ENCODE measurements around the gene NUDCD2. TPM values are rescaled to one million over a fixed set of nuclear protein-coding genes. Genes with fewer than 3 reads are reported as not detected.
"Not testable (repeated sequence)": the region's sequence is repeated elsewhere in the genome, so short reads cannot be mapped to it uniquely, and the experiment has no call there.

NUDCD2 gene
- total RNA-seq, 1 donor from 2014 or later: 5.7 TPM

- Histone ChIP-seq H3K27ac (ENCODE audit: low read depth, low read length) (no peak overlapping the region), H3K9me3 (ENCODE audit: control insufficient read depth in 3 of 3, low read length in 3 of 3) (no peaks in the 10 kb centered on the region), H3K27me3 (ENCODE audit: control insufficient read depth in 3 of 3, insufficient read depth in 3 of 3, low read length in 3 of 3) (peaks cover 0 to 3% (median 0%) of the 10 kb centered on the region in 3 donors), H3K36me3 (ENCODE audit: control insufficient read depth in 3 of 3, insufficient read depth in 3 of 3, low read length in 3 of 3) (no peaks in the 10 kb centered on the region), H3K9ac (ENCODE audit: low read depth in 1 of 3, low read length in 3 of 3) (no peak overlapping the region), H3K4me3 (ENCODE audit: low read length in 3 of 3) (peak overlapping the region in 2 of 3 donors; percentile 6 to 10), H3K4me1 (ENCODE audit: control insufficient read depth in 3 of 3, insufficient read depth in 3 of 3, low read length in 3 of 3) (no peaks in the 10 kb centered on the region)
These were observed 51.5 kb downstream of the NUDCD2 start for GRCh38 chr5:163408311-163408923.

GRCh38 chr5:163407034-163407655 lies 52.8 kb downstream of the NUDCD2 start:
- no peak overlapping the region for H3K9ac ChIP-seq (ENCODE audit: low read depth in 1 of 3, low read length in 3 of 3)
- no peak overlapping the region for H3K27ac ChIP-seq (ENCODE audit: low read depth, low read length)
- no peak overlapping the region for H3K4me3 ChIP-seq (ENCODE audit: low read length in 3 of 3)
- H3K9me3 ChIP-seq (ENCODE audit: control insufficient read depth in 3 of 3, low read length in 3 of 3): no peaks in the 10 kb centered on the region
- no peaks in the 10 kb centered on the region for H3K27me3 ChIP-seq (ENCODE audit: control insufficient read depth in 3 of 3, insufficient read depth in 3 of 3, low read length in 3 of 3)
- H3K36me3 ChIP-seq (ENCODE audit: control insufficient read depth in 3 of 3, insufficient read depth in 3 of 3, low read length in 3 of 3): no peaks in the 10 kb centered on the region
- H3K4me1 ChIP-seq (ENCODE audit: control insufficient read depth in 3 of 3, insufficient read depth in 3 of 3, low read length in 3 of 3): no peaks in the 10 kb centered on the region

GRCh38 chr5:163404364-163405173 lies 55.3 kb downstream of the NUDCD2 start:
- Histone ChIP-seq H3K4me1 (ENCODE audit: control insufficient read depth in 3 of 3, insufficient read depth in 3 of 3, low read length in 3 of 3) (no peaks in the 10 kb centered on the region), H3K27me3 (ENCODE audit: control insufficient read depth in 3 of 3, insufficient read depth in 3 of 3, low read length in 3 of 3) (no peaks in the 10 kb centered on the region), H3K4me3 (ENCODE audit: low read length in 3 of 3) (no peak overlapping the region), H3K36me3 (ENCODE audit: control insufficient read depth in 3 of 3, insufficient read depth in 3 of 3, low read length in 3 of 3) (no peaks in the 10 kb centered on the region), H3K27ac (ENCODE audit: low read depth, low read length) (no peak overlapping the region), H3K9me3 (ENCODE audit: control insufficient read depth in 3 of 3, low read length in 3 of 3) (no peaks in the 10 kb centered on the region), H3K9ac (ENCODE audit: low read depth in 1 of 3, low read length in 3 of 3) (no peak overlapping the region)

- Histone ChIP-seq H3K27me3 (ENCODE audit: control insufficient read depth in 3 of 3, insufficient read depth in 3 of 3, low read length in 3 of 3) (no peaks in the 10 kb centered on the region), H3K4me1 (ENCODE audit: control insufficient read depth in 3 of 3, insufficient read depth in 3 of 3, low read length in 3 of 3) (no peaks in the 10 kb centered on the region), H3K9ac (ENCODE audit: low read depth in 1 of 3, low read length in 3 of 3) (no peak overlapping the region), H3K4me3 (ENCODE audit: low read length in 3 of 3) (no peak overlapping the region), H3K36me3 (ENCODE audit: control insufficient read depth in 3 of 3, insufficient read depth in 3 of 3, low read length in 3 of 3) (no peaks in the 10 kb centered on the region), H3K27ac (ENCODE audit: low read depth, low read length) (no peak overlapping the region), H3K9me3 (ENCODE audit: control insufficient read depth in 3 of 3, low read length in 3 of 3) (no peaks in the 10 kb centered on the region)
These were observed 57.9 kb downstream of the NUDCD2 start for GRCh38 chr5:163402007-163402406.

GRCh38 chr5:163401271-163401670 lies 58.6 kb downstream of the NUDCD2 start:
- Histone ChIP-seq H3K36me3 (ENCODE audit: control insufficient read depth in 3 of 3, insufficient read depth in 3 of 3, low read length in 3 of 3) (no peaks in the 10 kb centered on the region), H3K4me1 (ENCODE audit: control insufficient read depth in 3 of 3, insufficient read depth in 3 of 3, low read length in 3 of 3) (no peaks in the 10 kb centered on the region), H3K4me3 (ENCODE audit: low read length in 3 of 3) (no peak overlapping the region), H3K27ac (ENCODE audit: low read depth, low read length) (no peak overlapping the region), H3K9me3 (ENCODE audit: control insufficient read depth in 3 of 3, low read length in 3 of 3) (no peaks in the 10 kb centered on the region), H3K27me3 (ENCODE audit: control insufficient read depth in 3 of 3, insufficient read depth in 3 of 3, low read length in 3 of 3) (no peaks in the 10 kb centered on the region), H3K9ac (ENCODE audit: low read depth in 1 of 3, low read length in 3 of 3) (no peak overlapping the region)

GRCh38 chr5:163399923-163400322 lies 60.0 kb downstream of the NUDCD2 start:
- Histone ChIP-seq H3K27ac (ENCODE audit: low read depth, low read length) (no peak overlapping the region), H3K9me3 (ENCODE audit: control insufficient read depth in 3 of 3, low read length in 3 of 3) (no peaks in the 10 kb centered on the region), H3K27me3 (ENCODE audit: control insufficient read depth in 3 of 3, insufficient read depth in 3 of 3, low read length in 3 of 3) (no peaks in the 10 kb centered on the region), H3K36me3 (ENCODE audit: control insufficient read depth in 3 of 3, insufficient read depth in 3 of 3, low read length in 3 of 3) (no peaks in the 10 kb centered on the region), H3K4me1 (ENCODE audit: control insufficient read depth in 3 of 3, insufficient read depth in 3 of 3, low read length in 3 of 3) (no peaks in the 10 kb centered on the region), H3K4me3 (ENCODE audit: low read length in 3 of 3) (no peak overlapping the region), H3K9ac (ENCODE audit: low read depth in 1 of 3, low read length in 3 of 3) (no peak overlapping the region)

GRCh38 chr5:163397354-163397753 lies 62.5 kb downstream of the NUDCD2 start:
- no peaks in the 10 kb centered on the region for H3K27me3 ChIP-seq (ENCODE audit: control insufficient read depth in 3 of 3, insufficient read depth in 3 of 3, low read length in 3 of 3)
- H3K9me3 ChIP-seq (ENCODE audit: control insufficient read depth in 3 of 3, low read length in 3 of 3): peaks cover 0 to 2% (median 0%) of the 10 kb centered on the region in 3 donors
- no peaks in the 10 kb centered on the region for H3K4me1 ChIP-seq (ENCODE audit: control insufficient read depth in 3 of 3, insufficient read depth in 3 of 3, low read length in 3 of 3)
- H3K4me3 ChIP-seq (ENCODE audit: low read length in 3 of 3): no peak overlapping the region
- no peak overlapping the region for H3K27ac ChIP-seq (ENCODE audit: low read depth, low read length)
- no peaks in the 10 kb centered on the region for H3K36me3 ChIP-seq (ENCODE audit: control insufficient read depth in 3 of 3, insufficient read depth in 3 of 3, low read length in 3 of 3)
- no peak overlapping the region for H3K9ac ChIP-seq (ENCODE audit: low read depth in 1 of 3, low read length in 3 of 3)

- not testable (repeated sequence) for H3K4me3 ChIP-seq (ENCODE audit: low read length in 3 of 3); H3K36me3 ChIP-seq (ENCODE audit: control insufficient read depth in 3 of 3, insufficient read depth in 3 of 3, low read length in 3 of 3); H3K9ac ChIP-seq (ENCODE audit: low read depth in 1 of 3, low read length in 3 of 3); H3K4me1 ChIP-seq (ENCODE audit: control insufficient read depth in 3 of 3, insufficient read depth in 3 of 3, low read length in 3 of 3); H3K27ac ChIP-seq (ENCODE audit: low read depth, low read length); H3K27me3 ChIP-seq (ENCODE audit: control insufficient read depth in 3 of 3, insufficient read depth in 3 of 3, low read length in 3 of 3); H3K9me3 ChIP-seq (ENCODE audit: control insufficient read depth in 3 of 3, low read length in 3 of 3)
These were observed 63.0 kb downstream of the NUDCD2 start for GRCh38 chr5:163396818-163397340.
